ENCODE data around the gene PRR22. TPM values are rescaled to one million over a fixed set of nuclear protein-coding genes. Genes with fewer than 3 reads are reported as not detected.

PRR22 gene
- total RNA-seq = 2.0 TPM
- long read RNA-seq = 0 reads

GRCh38 chr19:5784581-5785147 is at the start of gene PRR22:
TSS of gene PRR22 (minus strand) at chr19:5784746. CDS start at chr19:5784660, 86 bp downstream.
- intact Hi-C loops (cut with DNase I) = no loop called here
- Histone ChIP-seq H3K4me3 (no peak within 1 kb of the TSS), H3K36me3 (peaks cover 56% of the 10 kb centered on the region), H3K27me3 (no peaks in the 10 kb centered on the region), H3K4me1 (no peaks in the 10 kb centered on the region), H3K9me3 (no peaks in the 10 kb centered on the region), H3K27ac (no peak within 1 kb of the TSS)
- no peak for TF ChIP-seq CTCF (IDR thresholded peaks at IDR 0.05)
- no peak for ATAC-seq
- DNase-seq = no peak

- no peak overlapping the region for H3K27ac ChIP-seq
- intact Hi-C loops (cut with DNase I) = no loop called here
- H3K4me1 ChIP-seq = peaks cover 8% of the 10 kb centered on the region
- H3K27me3 ChIP-seq = peaks cover 25% of the 10 kb centered on the region
- no peak for DNase-seq
- ATAC-seq = no peak
- H3K4me3 ChIP-seq = no peak overlapping the region
- TF ChIP-seq CTCF (IDR thresholded peaks at IDR 0.05) = no peak
- no peaks in the 10 kb centered on the region for H3K36me3 ChIP-seq
- H3K9me3 ChIP-seq = no peaks in the 10 kb centered on the region
These were observed 48.1 kb upstream of the PRR22 start for GRCh38 chr19:5832527-5833216.

- intact Hi-C loops (cut with DNase I) = no loop called here
- Histone ChIP-seq H3K27ac (no peak overlapping the region), H3K36me3 (no peaks in the 10 kb centered on the region), H3K4me1 (peaks cover 8% of the 10 kb centered on the region), H3K4me3 (no peak overlapping the region), H3K9me3 (no peaks in the 10 kb centered on the region), H3K27me3 (peaks cover 18% of the 10 kb centered on the region)
- ATAC-seq = no peak
- DNase-seq = no peak
- no peak for TF ChIP-seq CTCF (IDR thresholded peaks at IDR 0.05)
These were observed 47.5 kb upstream of the PRR22 start for GRCh38 chr19:5832061-5832460.

DNA sequence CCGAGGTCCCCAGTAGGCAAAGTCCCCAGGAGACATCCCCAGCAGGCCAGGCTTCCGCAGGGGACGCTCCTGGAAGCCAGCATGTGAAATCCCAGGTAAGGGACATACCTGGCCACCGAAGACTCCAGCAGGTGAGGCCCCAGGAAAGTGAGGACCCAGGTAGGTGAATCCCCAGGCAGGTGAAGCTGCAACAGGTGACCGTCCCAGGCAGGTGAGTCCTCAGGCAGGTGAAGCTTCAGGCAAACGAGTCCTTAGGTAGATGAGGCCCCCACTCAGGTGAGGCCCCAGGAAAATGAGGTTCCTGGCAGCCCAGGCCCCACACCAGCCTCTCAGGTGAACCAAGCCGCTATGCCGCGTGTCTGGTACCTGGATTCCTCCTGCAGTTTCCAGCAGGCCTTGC is 46.6 kb upstream of the PRR22 start:
- Histone ChIP-seq H3K27me3 (peaks cover 18% of the 10 kb centered on the region), H3K9me3 (no peaks in the 10 kb centered on the region), H3K4me1 (peaks cover 8% of the 10 kb centered on the region), H3K36me3 (no peaks in the 10 kb centered on the region), H3K4me3 (no peak overlapping the region), H3K27ac (no peak overlapping the region)
- no peak for DNase-seq
- intact Hi-C loops (cut with DNase I) = no loop called here
- no peak for TF ChIP-seq CTCF (IDR thresholded peaks at IDR 0.05)
- ATAC-seq = no peak

DNA sequence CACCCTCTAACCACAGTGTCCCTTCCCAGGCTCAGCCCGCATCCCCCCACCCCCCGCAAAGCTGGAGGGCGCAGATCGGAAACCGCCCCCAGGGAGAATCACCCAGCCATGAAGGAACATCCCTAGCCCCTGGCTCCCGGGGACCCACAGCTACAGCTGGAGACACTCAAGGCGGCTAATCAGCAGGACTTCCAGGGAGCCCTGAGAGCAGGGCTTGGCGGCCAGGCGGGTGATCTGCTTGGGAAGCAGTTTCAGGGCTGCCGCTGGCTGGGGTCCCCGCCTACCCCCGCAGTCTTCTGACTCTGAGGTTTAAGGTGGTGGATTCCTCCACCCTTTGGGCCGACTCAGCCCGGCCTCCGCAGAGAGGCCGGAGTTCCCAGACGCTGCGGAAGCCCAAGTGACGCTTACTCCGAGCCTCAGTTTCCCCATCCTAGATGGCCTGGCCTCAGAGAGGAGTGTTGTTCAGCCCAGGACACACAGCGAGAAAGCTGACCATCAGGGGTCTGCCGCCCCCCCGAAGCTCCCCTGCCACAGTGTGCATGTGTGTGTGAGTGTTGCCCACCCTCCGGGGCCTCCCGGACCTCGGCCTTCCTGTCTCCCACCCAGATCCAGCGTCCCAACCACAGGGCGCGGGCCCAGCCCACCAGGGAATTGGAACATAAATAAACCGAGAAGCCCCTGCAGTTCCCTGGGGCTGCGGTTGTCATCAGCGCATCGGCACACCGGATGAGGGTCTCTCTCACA is 45.2 kb upstream of the PRR22 start:
- ATAC-seq (no peak), DNase-seq (no peak)
- H3K4me3 ChIP-seq = no peak overlapping the region
- H3K36me3 ChIP-seq = no peaks in the 10 kb centered on the region
- peaks cover 18% of the 10 kb centered on the region for H3K27me3 ChIP-seq
- H3K27ac ChIP-seq = no peak overlapping the region
- H3K4me1 ChIP-seq = peaks cover 8% of the 10 kb centered on the region
- intact Hi-C loops (cut with DNase I) = no loop called here
- no peak for TF ChIP-seq CTCF (IDR thresholded peaks at IDR 0.05)
- H3K9me3 ChIP-seq = no peaks in the 10 kb centered on the region

Data from upper lobe of right lung (tissue), 1 donor.